Ureter (tissue), 1 donor: Measurements from ENCODE around the gene CRYAA. TPM values are rescaled to one million over a fixed set of nuclear protein-coding genes. Genes with fewer than 3 reads are reported as not detected.
"Not testable (repeated sequence)": the region's sequence is repeated elsewhere in the genome, so short reads cannot be mapped to it uniquely, and the experiment has no call there.

Experiments used
- DNase-seq: peaks from one replicate; pipeline ENCODE4 v3.0.0-alpha.2; 2020; ENCODE audit warnings: low spot score
- total RNA-seq: library from RNA; stranded (reverse); gene quantifications from one replicate; pipeline ENCODE4 v1.2.4, GENCODE V29; 2023
- donor health status: DM: yes; HTN: yes; CAD: no.

The CRYAA gene
- total RNA-seq, 1 donor from 2014 or later: not detected

DNA sequence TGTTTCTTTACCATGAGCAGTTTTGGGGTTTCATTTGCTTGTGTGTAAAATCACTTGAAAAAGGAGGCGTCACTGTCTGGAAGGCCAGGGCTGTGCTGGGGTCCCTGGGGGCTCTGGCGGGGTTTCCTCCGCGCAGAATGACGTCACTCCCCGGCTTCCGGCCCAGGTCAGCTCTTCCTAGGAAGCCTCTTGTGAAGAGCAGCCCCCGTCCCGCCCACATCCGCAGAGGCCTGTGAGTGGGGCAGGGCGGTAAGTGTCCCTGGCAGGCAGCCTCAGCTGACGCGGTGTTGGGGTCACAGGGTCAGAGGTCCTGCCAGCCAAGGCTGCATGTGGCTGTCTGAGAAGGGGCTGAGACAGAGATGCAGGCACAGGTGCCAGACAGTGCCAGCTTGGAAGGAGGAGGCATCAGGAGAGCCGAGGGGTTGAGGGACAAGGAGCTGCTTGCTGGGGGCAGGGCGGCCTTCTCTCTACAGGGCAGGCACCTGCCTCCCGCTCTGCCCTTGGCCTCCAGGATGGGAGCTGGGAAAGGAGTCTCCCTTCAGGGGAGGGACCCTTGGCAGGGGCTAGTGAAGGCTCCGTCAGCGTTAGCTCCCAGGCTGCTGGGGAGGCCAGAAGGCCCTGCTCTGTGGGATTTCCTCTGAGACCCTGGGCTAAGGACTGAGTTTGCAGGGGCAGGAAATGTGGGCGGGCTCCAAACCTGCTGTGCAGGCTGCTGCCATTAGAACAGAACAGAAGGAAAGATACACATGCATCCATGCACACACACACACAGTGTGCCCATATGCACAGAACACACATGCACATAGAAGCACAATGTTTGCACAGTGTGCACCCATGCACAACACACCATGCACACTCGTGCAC, 8.5 kb downstream of the CRYAA start:
- not testable (repeated sequence) for DNase-seq

DNA sequence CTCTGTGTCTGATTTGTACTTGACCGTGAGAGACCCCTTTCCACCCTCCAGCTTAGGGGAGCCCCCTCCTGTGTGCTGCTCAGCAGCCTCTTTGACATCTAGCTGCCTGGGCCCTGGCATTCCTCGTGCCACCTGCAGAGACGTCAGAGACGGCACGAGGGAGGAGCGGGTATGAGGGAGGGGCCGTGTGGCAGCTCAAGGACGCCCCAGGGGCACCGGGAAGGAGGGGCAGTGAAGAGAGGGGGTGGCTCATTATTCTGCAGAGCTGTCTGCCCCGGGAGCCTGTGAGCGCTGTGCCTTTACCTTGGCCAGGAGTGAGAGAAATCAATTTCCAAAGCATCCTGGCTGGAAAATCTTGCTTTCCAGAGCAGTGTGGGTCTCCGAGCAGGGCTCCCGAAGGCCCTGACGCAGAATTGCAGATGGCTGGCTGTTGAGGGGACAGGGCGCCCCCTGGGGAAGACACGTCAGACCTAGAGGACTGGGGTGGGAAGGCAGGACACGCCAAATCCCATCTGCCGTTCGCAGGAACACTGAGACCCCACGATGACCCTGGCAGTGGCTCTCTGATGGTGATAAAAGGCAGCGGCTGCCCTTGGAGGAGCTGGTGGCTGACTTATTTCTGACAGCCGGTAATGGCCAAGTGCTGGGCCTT, 9.5 kb downstream of the CRYAA start:
- not testable (repeated sequence) for DNase-seq

DNA sequence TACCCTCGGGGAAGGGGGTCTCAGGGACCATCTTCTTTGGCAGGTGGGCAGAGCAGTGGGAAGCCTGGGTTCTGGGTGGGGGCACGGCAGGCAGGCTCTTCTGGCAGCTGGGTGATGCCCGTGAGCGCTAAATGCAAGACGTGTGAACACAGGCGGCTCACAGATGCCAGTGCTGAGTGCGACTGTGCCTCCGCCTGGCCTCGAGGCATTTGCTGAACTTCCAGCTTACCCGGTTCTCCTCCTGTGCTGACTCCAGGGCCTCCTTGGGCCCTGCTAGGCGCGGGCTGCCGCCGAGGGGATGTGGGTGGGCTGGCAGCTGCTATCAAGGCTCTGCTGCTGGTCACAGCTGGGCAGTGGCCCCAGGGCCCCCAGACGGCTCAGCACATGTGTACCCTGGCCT, 12.2 kb downstream of the CRYAA start:
- DNase-seq: not testable (repeated sequence)

DNA sequence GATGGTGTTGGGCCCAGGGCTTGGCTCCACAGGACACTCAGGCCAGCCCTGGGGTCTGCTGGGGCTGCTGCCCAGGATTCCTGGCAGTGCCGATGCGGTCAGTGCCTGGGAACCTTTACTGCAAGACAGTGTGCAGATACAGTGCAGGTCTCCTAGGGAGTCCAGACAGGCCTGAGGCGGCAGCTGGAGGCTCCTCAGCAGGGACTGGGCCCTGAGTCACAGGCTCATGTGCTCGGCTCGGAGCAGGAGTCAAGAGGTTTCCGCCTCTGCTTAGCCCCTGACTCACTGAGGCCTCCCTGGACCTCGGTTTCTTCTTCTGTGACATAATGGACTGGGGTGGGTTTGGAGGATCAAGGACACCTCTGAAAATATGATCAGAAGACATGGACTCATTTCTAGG, 18.5 kb downstream of the CRYAA start:
- not testable (repeated sequence) for DNase-seq

DNA sequence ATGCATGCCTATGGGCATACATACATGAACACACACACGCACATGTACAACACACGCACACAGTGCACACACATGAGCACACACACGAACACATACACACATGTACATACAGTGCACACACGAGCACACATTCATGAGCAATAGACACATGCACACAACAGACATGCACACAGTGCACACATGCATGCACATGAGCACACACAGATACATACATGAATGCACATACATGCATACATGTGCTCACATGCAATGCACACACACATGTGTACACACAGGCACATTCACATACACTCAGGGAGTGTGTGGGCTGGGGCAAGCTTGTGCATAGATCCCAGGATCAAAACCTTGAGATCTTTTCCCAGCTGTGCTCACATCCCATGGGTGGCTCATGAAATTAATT, 18.9 kb downstream of the CRYAA start:
- no peak for DNase-seq

DNA sequence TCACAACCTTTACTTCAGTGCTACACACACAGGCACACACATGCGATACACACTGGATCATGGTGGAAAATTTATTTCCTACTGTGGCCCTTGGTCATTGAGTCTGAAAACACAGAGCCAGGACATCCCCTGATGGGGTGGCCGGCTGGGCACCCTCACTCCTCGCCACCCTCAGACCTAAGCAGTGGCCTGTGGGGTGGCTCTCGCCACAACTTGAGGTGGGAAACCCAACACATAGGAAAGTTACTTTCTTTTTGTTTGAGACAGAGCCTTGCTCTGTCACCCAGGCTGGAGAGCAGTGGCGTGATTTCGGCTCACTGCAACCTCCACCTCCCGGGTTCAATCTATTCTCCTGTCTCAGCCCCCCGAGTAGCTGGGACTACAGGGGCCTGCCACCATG, 19.4 kb downstream of the CRYAA start:
- DNase-seq: no peak

DNA sequence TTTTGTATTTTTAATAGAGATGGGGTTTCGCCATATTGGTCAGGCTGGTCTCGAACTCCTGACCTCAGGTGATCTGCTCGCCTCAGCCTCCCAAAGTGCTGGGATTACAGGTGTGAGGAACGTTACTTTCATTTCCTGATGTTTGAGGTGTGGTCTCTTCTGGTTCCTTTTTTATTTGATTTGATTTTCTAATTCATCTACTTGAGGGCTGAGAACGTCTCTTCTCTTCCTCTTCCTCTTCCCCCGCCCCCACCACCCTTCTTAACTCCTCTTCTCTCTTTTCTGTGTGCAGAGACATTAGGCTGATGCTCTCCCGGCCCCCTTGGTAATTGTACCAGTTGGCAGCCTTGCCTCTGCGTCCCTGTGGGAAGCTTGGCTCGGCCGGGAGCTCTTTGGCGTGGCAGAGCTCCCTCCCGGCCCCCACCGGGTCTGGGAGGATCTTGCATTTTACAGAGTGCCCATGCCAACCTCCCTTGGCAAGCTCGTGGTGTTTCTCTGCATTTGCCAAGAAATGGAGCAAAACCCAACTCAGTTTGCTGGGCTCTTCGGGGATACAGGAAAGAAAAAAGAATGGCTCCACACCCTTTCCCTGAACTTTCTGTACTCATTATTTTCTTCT, 19.9 kb downstream of the CRYAA start:
- DNase-seq: peak; percentile 49

DNA sequence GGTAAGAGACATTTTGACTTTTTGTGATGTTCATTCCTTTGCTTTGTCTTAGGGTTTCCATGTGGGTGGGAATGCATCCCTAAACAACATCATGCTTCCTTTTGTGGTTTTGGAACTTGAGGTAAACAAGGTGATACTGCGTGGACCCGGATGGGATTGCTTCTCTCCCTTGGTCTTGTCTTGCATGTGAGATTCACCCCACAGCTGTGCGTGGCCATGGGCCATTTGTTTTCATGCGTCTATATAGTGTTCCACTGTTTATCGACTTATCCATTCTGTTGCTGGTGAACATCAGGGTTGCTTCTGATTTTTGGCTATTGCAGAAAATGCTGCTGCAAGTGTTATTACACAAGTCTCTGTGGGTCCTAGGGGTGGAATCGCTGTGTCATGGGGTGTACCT, 21.1 kb downstream of the CRYAA start:
- DNase-seq: peak; percentile 12

DNA sequence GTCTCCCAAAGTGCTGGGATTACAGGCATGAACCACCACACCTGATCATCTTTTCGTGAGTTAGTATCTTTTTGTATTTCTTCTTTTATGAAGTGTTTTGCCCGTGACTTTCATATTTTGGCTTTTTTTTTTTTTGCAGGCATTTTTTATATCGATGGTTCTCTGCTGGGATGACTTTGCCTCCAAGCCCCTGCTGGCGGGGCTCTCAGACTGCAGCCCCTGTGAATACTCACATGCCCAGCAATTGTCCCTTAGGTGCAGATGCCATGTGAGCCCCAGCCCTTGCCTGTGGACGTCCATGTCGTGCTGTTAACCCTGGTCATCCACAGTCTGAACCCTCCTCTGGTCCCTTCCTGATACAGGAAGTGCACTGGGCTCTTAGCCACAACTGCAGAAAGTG, 21.7 kb downstream of the CRYAA start:
- DNase-seq: peak; percentile 38

DNA sequence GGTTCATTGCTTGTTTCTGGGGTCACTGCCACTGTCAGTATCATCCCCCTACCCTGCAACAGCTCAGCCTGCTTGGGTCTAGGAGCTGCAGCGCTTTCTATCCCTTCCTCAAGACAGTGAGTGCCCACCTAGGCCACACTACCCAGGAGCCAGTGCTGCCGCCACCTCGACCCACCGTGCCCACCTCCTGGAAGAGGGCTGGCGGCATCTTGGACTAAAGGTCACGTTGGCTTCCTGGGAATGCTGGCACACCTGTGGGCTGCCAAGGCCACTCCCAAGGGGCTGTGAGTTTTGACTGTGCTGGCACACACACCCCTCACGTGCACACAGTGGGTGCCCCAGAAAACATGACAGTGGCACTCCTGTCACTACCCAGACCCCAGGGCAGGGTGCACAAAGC, 22.1 kb downstream of the CRYAA start:
- peak; percentile 28 for DNase-seq

DNA sequence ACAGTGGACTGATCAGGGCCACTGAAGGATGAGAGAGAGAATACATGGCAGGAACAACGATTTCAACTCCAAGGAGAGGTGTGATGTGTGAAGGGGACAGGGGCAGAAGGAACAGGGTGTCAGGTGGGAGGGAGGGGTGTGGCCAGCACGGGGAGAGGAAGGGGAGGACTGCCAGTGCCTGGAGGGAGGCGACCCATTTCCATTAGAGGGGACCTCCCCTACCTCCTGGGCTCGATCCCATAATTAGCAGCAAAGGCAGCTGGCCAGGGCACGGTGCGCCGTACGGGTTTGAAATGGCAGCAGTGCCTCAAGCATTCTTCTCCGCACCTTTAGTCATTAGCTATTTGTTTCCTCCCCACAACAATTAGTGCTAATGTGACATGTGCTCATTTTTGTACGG, 22.7 kb downstream of the CRYAA start:
- peak; percentile 25 for DNase-seq

DNA sequence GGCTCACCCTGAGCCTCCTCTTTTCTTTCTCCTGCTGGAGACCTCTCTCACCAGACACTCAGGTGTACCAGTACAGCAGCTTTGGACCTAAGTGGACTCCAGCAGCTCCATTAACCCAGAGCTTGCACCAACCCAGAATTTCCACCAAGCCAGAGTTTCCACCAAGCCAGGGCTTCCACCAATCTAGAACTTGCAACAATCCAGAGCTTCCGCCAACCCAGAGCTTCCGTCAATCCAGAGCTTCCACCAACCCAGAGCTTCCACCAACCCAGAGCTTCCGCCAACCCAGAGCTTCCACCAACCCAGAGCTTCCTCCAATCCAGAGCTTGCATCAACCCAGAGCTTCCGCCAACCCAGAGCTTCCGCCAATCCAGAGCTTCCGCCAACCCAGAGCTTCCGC, 23.2 kb downstream of the CRYAA start:
- DNase-seq: no peak

DNA sequence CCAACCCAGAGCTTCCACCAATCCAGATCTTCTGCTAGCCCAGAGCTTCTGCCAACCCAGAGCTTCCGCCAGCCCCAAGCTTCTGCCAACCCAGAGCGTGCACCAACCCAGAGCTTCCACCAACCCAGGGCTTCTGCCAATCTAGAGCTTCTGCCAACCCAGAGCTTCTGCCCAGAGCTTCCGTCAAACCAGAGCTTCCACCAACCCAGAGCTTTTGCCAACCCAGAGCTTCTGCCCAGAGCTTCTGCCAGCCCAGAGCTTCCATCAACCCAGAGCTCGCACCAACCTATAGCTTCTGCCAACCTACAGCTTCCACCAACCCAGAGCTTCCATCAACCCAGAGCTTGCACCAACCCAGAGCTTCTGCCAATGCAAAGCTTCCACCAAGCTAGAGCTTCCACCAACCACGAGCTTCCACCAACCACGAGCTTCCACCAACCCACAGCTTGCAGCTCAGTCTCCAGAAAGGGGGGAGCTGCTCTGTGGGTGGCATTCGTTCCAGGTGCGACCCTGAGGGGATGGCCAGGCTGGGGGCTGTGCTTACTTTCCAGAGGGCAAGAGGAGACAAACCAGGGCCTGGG, 23.8 kb downstream of the CRYAA start:
- peak; percentile 32 for DNase-seq

DNA sequence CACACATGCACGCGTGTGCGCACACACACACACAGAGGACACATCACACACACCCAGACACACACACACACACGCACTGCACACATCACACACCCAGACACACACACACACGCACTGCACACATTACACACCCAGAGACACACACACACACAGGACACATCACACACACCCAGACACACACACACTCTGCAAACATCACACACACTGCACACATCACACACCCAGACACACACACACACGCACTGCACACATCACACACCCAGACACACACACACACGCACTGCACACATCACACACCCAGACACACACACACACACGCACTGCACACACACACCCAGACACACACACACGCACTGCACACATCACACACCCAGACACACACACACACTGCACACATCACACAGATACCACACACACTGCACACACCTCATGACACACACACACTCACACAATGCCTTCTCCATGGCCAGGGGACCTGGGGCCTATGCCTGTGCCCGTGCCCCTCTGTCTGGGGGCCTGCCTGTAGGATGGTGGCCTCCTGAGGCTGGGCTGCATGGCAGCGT, 24.4 kb downstream of the CRYAA start:
- DNase-seq: peak; percentile 13

DNA sequence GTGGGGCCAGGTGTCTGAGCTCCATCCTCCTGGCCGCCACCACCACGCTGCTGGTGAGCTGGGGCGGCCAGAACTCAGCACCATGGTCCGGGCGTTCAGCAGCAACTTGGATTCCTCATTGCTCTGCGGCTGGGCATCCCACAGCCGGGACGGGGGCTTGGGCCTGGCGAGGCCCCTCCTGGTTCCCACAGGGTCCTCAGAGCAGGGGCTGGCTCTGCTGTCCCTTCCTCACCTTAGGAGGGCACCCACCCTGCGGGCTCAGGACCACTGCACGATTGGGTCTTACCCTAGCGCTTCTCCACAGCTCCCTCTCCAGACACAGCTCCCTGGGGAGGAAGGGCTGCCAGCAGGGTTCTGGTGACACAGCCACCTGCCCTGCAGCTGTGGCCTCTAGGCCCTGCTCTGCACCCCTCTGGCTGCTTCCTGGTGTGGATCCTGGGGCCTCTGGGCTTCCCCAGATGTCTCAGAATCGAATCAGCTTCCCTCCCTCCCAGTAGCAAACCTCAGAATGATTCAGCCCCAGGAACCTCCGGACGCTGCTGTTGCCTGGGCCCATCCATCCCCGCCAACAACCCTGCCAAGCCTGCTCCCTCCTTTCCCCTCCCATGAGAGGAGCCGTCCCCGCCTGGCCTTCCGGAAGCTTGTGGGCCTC, 25.0 kb downstream of the CRYAA start:
- peak; percentile 48 for DNase-seq

DNA sequence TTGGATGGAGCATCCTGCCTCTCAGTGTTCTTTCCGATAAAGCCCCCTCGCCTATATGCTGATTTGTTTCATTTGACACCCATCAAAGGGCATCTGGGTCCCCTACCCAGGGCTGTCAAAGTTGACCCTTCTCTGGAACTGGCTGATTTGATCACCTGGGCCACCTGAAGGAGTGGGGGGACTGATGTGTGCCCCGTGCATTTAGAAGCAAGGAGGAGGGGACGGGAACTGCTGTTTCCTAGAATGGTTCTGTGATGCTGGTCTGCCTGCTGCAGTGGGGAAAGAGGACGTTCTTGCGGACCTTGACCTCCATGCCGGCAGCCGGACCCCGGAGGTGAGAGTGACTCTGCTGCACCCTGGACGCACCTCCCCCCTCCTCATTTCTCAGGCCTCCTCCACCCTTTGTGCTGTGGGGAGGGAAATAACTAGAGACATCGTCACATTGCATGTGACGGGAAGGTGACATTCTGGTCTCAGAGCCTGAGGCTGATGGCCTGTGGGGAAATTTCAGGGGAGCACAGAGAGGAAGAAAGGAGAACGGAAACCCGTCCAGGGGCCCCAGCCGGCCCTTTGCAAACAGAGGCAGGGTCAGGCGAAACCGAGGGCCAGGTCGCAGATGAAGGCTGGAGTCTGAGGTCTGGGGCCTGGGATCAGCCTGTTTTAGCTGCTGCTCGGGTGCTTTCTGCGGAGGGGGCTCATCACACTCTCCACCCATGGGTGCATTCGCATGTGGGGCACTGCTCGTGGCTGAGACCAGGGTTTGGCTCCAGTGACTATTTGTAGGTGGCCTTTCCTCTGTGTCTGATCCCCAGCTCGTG, 25.7 kb downstream of the CRYAA start:
- DNase-seq: peak; percentile 38

DNA sequence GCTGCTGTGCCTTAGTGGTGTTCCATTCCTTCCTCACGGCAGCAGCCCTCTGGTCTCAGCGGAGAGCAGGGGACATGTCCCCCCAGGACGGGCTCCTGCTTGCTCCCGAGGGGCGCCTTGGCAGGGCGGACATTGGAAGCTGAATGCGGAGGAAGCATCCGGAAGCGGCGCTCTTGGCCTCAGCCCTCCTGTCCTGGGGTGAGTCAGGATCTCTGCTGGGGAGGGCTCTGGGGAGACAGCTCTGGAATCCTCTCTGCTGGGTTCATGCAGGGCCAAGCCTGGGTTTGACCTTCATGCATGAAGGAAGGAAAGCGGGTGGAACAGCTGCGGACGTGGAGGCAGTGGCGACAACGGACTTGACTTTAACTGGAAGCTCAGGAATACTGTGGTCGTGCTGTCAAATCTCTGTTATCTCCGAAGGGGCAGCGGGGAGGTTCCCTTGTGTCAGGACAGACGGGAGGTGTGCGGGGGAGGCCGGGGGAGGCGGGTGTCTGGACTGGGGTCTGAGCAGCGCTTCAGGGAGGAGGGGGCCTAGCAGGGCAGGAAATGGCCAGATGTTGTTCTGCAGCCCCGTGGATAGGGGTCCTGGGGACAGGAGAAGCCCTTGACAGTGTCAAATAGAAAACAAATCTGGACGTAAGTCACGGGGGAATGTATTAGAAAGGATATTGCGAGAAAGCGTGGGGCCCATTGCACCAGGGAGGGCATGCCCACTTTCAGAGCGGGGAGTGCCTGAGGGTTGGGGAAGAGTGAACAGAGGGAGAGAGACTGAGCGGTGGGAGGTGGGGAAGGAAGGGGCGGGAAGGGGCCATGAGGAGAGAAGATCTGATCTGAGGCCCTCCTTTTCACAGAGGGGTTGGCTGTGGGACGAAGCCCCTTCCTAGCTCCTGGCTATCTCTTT, 26.6 kb downstream of the CRYAA start:
- DNase-seq: peak; percentile 41

DNA sequence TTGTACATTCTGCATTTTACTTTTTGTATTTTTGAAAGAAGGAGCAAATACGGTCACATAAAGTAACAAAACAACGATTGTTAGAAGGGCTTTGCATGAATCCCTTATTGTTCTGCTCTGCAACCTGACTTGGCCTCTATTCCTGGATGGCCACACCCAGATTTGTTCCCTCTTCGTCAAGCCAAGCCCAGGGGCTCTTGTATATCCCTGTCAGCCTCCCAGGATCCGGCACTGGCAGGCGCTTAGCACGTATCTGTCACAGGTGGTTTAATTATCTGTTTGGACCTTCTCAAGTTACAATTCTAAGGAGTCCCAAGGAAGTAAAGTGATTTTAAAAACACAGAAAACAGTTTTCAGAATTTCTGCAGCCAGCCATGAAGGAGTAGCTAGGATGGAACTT, 28.0 kb downstream of the CRYAA start:
- peak; percentile 37 for DNase-seq

DNA sequence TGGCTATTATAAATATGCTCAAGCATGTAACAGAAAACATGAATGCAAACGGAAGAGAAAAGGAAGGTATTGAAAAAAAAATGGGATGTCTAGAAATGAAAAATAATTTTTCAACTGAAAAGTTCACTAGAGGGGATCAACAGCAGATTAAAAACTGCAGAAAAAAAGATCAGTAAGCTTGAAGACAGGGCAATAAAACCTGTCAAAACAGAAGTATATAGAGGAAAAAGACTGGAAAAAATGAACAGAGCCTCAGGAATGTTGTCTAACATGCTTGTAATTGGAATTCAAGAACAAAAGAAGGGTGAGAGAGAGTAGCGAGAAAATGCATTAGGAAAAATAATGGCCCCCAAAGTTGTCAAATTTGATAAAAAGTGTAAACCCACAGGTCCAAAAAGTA, 29.6 kb downstream of the CRYAA start:
- DNase-seq: no peak

DNA sequence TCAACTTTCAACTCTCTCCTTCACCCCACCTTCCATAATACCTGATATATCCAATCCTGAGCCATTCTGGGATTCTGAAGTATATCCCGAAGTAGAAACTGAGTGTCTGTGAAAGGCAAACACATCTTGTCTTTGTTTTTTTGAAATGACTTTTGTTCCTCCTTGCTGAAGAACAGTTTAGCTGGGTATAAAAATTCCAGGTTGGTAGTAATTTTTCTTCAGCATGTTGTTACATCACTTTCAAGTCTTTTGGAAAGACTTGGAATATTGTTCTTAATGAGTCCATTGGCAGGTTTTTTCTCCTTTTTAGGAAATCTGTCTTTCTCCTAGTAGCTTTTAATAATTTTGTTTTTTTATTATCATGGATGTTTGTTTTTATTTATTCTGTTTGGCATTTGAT, 32.7 kb downstream of the CRYAA start:
- DNase-seq: no peak
